GM21423 (cell line): Measurements from ENCODE around the gene KSR2.

Experiments
- ATAC-seq: cut with Tn5 transposase; IDR thresholded peaks from one replicate; pipeline ENCODE4 v1.9.1; 2021; ENCODE audit warnings: mild to moderate bottlenecking, moderate library complexity; ENCODE audit not compliant: unreplicated experiment

Gene KSR2

DNA sequence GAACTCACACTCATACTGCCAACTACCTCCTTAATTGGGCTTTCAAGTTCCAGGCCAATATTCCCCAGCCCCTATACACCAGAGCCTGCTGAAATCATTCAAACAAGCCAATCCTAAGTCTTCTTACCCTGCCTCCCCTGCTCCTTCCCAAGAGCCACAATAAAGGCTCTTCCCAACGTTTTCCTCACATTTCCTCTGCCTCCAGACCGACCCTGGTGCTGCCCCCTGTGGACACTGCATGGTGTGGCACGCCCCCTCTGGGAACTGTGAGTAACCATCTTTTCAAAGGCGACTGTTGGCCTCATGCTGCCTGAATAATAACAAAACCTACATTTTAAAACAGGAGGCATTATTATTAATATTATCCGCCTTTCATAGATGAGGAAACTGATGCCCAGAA, 495.8 kb downstream of the KSR2 start:
- ATAC-seq: no peak

DNA sequence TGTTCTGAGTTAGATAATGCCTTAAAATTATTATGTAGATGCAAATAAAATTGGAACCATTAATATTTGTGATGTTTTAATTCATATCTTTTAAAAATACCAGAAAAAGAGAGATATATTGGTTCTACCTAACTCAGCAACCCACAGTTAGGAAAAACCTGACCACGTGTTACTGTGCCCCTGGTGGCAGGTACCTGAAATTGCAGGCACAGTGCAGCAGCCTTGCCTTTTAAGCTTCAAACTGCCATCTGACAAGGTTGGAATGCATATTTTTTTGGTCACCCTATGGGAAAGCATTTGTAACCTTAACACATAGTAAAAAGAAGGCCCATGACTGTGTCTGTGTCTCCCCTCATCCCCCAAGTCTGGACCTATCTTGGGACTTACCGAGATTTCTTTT, 498.0 kb downstream of the KSR2 start:
- no peak for ATAC-seq

DNA sequence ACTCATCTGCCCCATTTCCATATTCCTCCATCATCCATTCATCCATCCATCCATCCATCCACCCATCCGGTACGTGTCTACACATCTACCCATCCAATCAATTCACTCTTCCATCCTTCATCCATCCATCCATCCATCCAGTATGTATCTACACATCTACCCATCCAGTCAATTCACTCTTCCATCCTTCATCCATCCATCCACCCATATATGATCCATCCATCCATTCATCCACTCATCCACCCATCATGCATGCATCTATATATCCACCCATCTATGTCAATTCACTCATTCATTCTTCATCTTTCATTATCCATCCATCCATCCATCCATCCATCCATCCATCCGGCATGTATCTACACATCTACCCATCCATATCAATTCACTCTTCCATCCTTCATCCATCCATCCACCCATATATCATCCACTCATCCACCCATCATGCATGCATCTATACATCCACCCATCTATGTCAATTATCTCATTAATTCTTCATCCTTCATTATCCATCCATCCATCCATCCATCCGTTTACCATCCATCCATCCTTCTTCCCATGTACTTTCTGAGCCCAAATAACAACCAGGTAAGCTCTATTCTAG, 498.8 kb downstream of the KSR2 start:
- no peak for ATAC-seq

DNA sequence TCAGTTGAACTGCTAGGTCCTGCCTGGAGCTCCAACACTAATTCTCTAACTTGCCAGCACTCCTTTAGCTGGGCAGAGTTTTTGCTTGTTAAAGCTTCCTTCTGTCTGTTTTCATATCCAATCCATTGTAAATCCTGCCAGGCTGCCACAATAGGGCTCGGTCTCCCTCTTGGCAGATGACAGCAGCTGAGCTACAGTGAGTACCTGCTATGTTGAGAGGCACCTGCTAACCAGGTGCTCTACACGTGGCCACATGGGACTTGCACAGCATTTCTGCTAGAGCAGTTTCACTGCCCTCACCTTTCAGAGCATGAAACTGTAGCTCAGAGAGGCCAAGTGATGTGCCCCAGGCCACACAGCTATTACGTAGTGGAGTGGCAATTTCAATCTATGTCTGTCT, 500.8 kb downstream of the KSR2 start:
- ATAC-seq: no peak

DNA sequence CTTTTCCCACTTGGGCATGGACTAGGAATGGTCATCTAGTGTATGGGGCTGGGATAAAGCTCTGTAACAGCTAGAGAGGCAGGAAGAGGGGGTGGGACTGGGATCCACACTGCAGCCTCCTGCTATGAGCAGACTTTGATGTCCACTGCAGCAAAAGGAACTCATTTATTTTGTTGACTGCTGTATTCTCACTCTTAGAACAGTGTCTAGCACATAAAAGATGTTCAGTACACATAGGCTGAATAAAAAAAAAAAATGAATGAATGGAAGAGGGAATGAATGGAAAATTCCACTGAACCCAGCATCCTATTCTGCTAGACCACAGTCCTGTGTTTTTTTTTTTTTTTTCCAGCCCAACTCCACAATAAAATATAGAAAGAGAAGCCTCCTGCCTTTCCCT, 501.2 kb downstream of the KSR2 start:
- ATAC-seq: no peak

DNA sequence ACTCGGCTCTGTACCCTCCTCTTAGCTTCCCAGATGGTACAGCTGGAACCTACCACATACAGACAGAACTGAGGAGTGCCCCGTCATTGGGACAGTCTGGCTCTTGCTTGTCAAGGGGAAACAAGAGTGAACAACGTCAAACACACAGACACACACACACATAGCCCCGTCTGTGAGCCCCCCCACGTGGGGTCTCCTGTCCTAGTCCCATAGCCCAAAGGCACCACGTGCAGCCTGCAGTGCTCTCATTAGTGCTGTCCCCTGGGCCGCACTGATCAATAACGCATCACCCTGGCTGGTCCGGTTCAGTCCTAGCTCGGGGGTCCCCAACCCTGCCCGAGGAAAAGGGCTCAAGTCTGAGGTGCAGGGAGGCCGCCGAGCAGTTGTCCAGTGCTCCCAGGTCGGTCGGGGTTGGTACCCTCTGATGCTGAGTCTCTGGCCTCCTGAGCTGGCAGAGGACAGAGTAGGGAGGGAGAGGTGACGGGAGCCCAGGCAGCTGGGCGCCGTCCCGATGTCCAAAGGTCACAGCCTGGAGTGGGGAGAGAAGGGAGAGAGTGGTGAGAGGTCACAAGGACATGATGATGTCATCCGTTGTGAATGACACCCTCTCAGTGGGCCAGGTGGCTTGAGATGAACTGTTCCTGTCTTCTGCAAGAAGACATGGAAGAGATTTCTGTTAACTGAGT, 502.0 kb downstream of the KSR2 start:
- no peak for ATAC-seq

DNA sequence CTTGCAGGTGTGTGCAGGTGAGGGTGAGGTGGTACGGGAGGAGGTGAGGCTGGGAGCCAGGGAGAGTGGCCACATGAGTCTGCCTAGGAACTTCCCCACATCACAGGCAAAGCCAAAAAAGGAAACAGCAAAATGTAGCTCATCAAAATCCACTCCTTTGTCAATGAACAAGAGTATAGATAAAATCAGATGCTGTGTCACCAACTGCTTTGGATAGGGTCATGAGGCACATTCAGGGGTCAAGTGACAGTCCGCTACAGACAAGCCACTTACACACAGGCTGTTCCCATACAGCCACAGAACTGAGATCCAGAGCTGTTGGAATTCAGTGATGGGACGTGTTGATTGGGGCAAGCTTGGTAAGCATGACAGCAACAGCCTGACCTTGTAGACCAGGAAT, 507.1 kb downstream of the KSR2 start:
- no peak for ATAC-seq

DNA sequence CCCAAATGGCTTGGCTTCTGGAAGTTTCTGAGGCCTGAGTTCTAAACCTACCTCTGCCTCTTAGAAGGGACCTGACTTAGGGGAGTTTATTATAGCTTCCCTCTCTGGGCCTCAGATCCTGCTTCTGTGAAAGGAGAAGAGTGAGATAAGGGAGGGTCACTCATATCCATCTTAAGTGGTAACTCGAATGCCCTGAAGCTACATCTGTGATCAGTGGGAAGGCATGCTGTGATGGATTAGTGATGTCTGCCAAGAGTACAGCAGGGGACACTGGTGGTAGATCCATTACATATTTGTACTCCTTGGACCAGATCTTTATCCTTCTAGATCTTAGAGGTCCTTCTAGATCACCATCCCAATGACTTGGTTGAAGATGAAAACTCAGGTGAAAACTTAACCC, 509.6 kb downstream of the KSR2 start:
- ATAC-seq: no peak

DNA sequence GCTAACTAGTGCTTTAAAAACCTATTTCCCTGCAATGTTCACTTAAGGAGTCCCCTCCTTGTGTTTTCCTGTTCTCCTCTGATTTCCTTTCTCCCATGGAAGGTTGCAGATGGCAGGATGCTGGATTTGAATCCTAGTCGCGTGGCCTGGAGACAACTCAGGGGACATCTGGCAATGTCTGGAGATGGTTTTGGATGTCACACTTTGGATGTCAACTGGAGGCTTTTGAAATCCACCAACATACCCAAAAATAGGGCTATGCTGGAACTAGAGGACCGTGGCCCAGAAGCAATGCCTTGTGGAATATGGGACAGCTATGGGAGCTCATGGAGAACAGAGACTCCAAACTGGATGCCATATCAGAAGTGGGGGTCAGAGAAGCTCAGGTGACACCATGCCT, 511.6 kb downstream of the KSR2 start:
- ATAC-seq: no peak

DNA sequence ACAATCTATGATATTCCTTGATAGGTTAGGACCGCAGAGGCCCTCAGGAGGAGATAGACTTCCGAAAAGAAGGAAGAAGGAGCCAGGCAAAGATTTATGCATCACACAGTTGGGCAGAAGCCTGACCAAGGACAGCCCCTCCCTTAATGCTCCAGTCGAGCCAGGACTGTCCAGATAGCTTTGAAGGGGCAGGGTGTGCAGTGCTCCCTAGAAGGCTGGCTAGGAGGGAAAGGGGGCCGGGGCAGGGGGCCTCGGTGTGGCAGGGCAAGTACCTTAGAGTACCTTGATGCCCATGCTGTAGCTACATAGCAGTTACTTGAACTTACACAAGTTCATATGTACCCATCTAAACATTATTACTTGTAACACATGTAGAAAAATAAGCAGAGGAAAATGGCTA, 512.7 kb downstream of the KSR2 start:
- no peak for ATAC-seq

DNA sequence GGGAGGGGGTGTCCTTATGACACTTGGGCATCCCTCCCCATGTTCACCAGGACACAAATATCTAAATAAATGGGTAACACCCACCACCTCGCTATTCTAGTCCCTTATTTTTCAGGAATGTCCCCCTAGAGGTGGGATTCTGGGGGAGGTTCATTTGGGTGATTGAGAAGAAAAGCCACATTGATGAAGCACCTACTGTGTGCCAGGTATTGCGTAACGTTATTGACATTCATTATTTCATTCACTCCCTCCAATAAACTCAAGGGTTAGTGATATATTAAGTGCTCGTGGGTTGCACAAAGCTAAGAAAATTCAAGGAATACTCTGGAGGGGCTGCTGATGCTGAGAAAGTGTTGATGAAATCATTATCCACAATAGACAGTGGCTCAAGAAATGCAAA, 514.8 kb downstream of the KSR2 start:
- ATAC-seq: no peak

DNA sequence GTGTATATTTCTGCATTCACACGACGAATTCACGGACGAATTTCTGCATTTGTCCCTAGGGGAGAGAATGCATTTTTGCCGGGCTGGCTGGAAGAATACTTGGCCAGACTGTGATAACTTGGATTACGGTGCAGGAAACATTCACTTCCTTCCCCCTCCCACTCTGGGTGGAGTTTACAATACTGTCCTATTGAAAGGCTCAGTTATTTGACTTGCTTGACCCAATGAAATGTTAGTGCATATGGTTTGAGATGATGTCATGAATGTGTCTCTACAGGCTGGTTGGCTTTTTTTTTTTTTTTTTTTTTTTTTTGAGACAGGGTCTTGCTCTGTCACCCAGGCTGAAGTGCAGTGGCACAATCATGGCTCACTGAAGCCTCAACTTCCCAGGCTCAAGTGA, 516.7 kb downstream of the KSR2 start:
- ATAC-seq: no peak

DNA sequence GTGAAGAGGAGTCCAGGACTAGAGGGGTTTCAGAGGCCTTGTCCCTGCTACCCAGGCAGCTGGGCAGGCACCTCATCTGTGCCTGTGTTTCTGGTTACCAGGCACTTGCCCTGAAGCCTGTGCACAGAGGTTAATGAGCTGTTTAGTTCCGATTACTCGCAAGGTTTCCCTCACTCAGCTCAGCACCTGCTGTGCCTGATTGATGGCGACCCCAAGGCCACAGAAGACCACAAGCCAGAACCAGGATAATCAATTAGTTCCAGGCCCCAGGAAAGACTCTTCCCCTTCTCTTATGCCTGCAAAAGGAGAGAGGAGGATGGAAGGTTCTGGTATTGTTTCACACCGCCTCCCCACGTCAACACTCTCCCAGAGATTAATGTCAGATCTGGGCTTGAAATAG, 518.6 kb downstream of the KSR2 start:
- ATAC-seq: no peak

DNA sequence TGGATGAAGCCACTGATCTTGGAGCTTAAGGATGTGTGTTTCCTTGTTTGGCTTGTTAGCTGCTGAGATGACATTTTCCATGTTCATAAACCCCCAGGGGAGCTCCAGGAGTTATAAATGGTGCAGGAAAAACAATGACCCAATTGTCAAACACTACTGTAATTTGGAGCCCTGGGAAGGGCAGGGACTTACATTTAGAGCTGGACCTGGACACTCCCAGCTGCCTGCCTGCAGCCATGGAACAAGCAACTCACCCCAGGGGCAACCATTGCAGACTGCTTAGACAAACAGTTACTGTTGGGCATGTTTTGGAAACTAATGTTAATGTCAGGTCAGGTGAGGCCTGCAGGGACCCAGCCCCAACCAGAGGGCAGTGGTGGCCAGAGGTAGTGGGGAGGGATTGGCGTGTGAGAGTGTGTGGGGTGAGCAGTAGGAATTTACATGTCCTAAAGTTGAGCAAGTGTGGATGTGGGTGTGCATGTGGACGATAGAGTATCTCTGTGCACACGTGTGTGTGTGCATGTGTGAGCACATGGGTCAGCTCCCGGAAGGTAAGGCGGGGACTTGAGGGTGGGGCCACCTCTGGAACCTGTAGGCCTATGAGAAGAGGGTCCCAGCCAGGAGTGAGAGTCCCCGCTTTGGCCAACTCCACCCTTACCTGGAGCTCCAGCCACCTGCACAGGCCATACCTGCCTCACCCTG, 521.0 kb downstream of the KSR2 start:
- ATAC-seq: no peak

DNA sequence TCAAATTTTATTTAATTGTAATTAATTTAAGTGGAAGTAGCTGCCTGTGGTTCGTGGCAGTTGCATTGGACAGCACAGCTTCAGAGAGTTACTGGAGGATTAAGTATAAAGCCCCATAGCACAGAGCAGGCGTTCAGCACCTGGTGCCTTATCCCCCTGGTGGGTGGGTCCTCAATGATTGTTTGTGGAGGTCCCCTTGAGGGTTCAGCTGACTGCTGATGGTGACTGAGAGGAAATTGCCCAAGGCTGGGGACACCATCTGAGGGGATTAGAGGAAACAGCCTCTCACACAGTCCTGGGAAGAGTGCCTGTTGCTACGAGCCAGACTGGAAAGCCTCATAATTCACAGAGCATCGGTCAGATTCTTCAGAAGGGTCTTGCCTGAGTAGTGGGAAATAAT, 524.0 kb downstream of the KSR2 start:
- no peak for ATAC-seq

DNA sequence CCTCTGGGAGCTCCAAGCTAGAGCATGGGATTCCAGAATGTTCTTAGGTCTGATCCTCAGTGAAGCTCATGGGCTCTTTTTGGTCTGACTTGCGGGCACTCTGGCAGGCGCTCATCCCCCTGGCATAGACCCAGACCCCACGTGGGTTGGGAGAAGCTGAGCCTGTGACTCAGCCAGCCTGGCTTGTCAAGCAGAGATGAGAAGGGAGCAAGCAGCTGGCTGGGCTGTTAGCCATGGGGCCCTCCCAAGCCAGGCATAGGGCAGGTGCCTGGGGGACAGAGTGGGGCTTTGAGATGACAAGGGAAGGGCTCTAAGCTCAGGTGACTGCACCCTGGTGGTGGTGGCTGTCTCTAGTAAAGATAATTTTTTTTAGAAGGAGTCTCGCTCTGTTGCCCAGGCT, 527.0 kb downstream of the KSR2 start:
- ATAC-seq: no peak

DNA sequence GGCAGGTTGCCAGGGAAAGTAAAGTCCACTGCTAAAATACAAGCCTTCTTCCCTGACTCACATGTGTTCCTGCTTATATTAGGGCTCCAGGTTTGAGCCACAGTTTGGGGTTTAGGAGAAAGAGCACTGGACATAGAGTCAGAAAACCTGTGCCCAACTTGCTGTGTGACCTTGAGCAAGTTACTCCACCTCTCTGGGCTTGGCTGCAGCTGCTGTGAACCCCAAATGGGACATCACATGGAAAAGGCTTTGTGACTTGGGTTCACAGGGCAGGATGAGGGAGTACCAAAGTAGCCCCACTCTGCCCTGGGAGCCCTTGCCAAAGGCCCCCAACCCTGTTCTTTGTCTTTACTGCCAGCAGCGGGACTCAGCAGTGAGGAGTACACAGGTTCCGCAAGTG, 528.4 kb downstream of the KSR2 start:
- ATAC-seq: no peak

DNA sequence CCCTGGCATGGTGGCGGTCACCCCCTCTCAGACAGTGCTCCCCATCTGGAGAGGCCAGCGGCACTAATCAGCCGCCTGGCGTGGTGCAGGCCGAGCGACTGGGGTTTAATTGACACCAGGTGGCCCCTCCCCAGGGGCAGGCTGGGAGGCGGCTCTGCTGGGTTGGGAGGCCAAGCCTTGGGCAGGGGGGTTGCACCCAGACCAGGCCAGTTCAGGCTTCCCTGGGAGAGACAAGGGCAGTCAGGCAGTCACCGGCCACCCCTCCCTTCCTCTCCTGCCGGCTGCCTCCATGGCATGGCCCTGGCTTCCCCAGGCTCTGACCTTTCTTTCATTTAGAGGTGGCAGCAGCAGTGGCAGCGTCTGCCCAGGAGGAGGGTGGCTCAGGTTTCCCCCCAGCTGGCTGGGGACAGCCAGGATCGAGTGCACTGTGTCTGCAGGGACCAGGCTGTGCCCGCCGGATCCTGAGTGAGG, 529.2 kb downstream of the KSR2 start:
- no peak for ATAC-seq

DNA sequence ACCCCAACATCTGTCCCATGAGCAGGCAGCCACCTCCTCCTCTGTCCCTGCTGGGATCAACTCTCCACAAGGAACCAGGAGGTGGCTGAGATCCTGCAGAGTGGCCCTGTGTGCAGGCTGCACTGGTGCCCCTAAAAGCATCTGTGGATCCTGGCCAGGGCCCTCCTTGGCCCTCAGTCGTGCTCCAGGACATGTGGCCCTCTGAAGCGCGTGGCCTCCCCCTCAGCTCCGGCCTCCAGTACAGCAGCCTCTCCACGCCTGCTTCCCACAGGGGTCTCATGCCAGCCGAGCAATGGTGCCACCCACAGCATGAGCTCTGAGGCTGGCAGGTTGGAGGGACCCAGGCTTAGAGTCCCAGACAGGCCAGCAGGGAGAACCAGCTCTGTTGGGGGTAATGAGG, 530.0 kb downstream of the KSR2 start:
- no peak for ATAC-seq

DNA sequence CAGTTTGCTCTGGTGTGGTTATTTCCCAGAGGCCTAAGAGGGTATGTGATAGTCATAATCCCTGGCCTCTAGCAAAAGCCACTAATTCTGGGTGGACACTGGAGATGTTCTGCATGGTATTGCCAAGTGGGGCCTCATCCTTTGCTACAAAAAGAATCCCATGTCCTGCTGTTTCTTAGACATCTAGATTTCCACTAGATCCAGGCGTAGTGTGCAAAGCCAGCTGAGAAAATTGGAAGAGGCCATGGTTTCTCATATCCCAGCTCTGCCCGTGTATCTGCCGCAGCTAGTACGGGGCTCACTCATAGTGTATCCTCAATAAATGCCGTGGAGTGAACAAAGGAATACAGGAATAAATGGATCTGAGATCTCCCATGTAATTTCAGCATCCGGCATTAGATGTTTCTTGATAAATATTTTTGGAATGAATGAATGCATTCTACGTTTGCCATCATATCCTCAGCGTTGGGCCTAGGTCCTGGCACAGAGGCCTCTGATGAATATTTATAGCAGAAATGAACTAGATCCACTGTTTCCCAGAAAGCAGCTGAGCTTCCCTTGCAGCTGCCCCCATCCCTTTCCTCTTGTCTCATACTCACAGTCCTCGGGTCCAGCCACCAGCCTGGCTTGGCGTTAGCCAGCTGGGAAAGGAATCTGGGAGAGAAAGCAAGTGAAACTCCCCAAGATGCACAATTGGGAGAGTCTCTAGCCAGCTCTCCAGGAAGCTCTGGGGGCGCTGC, 531.1 kb downstream of the KSR2 start:
- ATAC-seq: no peak

DNA sequence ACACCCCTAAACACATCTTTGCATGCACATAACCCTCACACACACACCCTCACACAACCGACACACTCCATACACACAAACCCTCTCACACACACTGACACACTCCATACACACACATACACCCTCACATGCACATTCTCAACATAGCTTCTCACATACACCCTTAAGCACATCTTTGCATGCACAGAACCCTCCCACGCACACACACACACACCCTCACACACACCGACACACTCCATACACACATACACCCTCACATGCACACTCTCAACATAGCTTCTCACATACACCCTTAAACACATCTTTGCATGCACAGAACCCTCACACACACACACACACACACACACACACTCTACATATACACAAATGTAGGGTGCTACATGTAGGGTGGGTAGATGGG, 534.9 kb downstream of the KSR2 start:
- ATAC-seq: no peak

DNA sequence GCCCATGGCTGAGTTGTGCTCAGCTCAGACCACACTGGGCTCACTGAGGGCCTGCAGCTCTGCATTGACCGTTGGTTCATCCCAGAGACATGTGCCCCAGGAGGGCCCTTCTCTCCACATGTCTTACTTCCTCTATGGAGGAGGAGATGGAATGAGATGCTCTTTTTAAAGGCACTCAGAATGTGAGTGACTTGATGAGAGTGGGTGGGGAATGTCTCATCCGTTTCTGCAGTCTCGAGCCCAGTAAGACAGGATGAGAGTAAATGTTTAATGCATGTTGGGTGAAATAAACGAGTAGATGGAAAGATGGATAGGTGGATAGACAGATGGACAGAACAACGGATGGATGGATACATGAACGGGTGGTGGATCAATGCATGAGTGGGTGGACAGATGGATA, 538.5 kb downstream of the KSR2 start:
- no peak for ATAC-seq
